ENCODE data around the gene SLC38A8. TPM values are rescaled to one million over a fixed set of nuclear protein-coding genes. Genes with fewer than 3 reads are reported as not detected.

Gene SLC38A8
- total and polyA plus RNA-seq, 12 donors = 0.45 to 30.8 (median 3.2) TPM; not detected in 8

GRCh38 chr16:84044118-84044488 lies 1.5 kb upstream of the SLC38A8 start:
- intact Hi-C loops (cut with DNase I) = loop anchor here in 2 of 10 donors (5.0 to 10.0 kb wide), 3 partner anchors 69 to 219 kb away; partner anchors contain the start of gene NECAB2 (in 1 of the 2)
- DNase-seq (no peak), ATAC-seq (peak in 2 of 8 donors; percentile 29 to 63)
- Histone ChIP-seq H3K27me3 (peaks cover 0 to 40% (median 6%) of the 10 kb centered on the region in 7 donors), H3K9me3 (no peaks in the 10 kb centered on the region), H3K27ac (no peak overlapping the region), H3K4me1 (peaks cover 0 to 17% (median 6%) of the 10 kb centered on the region in 9 donors), H3K36me3 (peaks cover 0 to 15% (median 3%) of the 10 kb centered on the region in 9 donors), H3K4me3 (no peak overlapping the region)
- 35 to 46% methylated on average over 5 of the region's 5 CpGs for WGBS, 2 donors
- peak in 6 of 9 donors; percentile 23 to 44 (median 32) for TF ChIP-seq CTCF (IDR thresholded peaks at IDR 0.05)

- Histone ChIP-seq H3K4me3 (no peak overlapping the region), H3K36me3 (peaks cover 0 to 10% (median 0%) of the 10 kb centered on the region in 9 donors), H3K27ac (no peak overlapping the region), H3K9me3 (no peaks in the 10 kb centered on the region), H3K4me1 (peaks cover 0 to 17% (median 6%) of the 10 kb centered on the region in 9 donors), H3K27me3 (peaks cover 0 to 40% (median 6%) of the 10 kb centered on the region in 7 donors)
- TF ChIP-seq CTCF (IDR thresholded peaks at IDR 0.05) = no peak
- ATAC-seq (peak in 3 of 8 donors; percentile 20 to 27 (median 20)), DNase-seq (no peak)
- intact Hi-C loops (cut with DNase I) = loop anchor here in 2 of 10 donors (5.0 to 10.0 kb wide), 3 partner anchors 69 to 219 kb away; partner anchors contain the start of gene NECAB2 (in 1 of the 2)
- 35 to 39% methylated on average over 18 of the region's 18 CpGs for WGBS, 2 donors
Measured at GRCh38 chr16:84043486-84044117, 1.0 kb upstream of the SLC38A8 start.

- intact Hi-C loops (cut with DNase I) = loop anchor here in 2 of 10 donors (5.0 to 10.0 kb wide), 3 partner anchors 68 to 218 kb away; partner anchors contain the start of gene NECAB2 (in 1 of the 2)
Measured at GRCh38 chr16:84042879-84043485, 387 bp upstream of the SLC38A8 start.

More at GRCh38 chr16:84042879-84043485, 387 bp upstream of the SLC38A8 start:
- no peak for DNase-seq
- WGBS, 2 donors = 37 to 50% methylated on average over 22 of the region's 22 CpGs
- Histone ChIP-seq H3K27ac (no peak overlapping the region), H3K4me3 (no peak overlapping the region), H3K4me1 (peaks cover 0 to 17% (median 6%) of the 10 kb centered on the region in 9 donors), H3K36me3 (peaks cover 0 to 4% (median 0%) of the 10 kb centered on the region in 9 donors), H3K27me3 (peaks cover 0 to 40% (median 6%) of the 10 kb centered on the region in 7 donors), H3K9me3 (no peaks in the 10 kb centered on the region)
- ATAC-seq = peak in 3 of 8 donors; percentile 31 to 69 (median 51)
- TF ChIP-seq CTCF (IDR thresholded peaks at IDR 0.05) = no peak
